ENCODE measurements around the gene TTLL11. TPM values are rescaled to one million over a fixed set of nuclear protein-coding genes. Genes with fewer than 3 reads are reported as not detected.

TTLL11 gene
- total RNA-seq, 1 donor, result 6.2 TPM

DNA sequence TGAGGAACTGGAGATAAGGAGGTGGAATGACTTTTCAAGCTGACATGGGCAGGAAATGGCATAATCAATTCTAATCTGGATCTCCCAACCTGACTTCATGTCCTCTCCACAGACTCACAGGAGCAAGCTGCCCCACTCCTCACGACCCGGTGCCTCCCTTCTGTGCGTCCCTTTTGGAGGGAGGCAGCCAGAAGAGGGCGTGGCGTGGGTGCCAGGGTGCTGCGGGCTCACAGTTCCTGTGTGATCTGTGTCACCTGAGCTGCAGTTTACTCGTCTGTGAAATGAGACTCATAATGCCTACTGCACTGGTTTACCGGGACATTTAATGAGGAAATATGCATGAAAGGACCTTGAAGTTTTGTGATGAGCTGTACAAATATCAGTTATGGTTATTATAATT, 234.3 kb downstream of the TTLL11 start:
- TF ChIP-seq, protein P1, sequence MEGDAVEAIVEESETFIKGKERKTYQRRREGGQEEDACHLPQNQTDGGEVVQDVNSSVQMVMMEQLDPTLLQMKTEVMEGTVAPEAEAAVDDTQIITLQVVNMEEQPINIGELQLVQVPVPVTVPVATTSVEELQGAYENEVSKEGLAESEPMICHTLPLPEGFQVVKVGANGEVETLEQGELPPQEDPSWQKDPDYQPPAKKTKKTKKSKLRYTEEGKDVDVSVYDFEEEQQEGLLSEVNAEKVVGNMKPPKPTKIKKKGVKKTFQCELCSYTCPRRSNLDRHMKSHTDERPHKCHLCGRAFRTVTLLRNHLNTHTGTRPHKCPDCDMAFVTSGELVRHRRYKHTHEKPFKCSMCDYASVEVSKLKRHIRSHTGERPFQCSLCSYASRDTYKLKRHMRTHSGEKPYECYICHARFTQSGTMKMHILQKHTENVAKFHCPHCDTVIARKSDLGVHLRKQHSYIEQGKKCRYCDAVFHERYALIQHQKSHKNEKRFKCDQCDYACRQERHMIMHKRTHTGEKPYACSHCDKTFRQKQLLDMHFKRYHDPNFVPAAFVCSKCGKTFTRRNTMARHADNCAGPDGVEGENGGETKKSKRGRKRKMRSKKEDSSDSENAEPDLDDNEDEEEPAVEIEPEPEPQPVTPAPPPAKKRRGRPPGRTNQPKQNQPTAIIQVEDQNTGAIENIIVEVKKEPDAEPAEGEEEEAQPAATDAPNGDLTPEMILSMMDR (IDR thresholded peaks at IDR 0.05; ENCODE audit: extremely low read depth, low read depth, low read length), result no peak
- Histone ChIP-seq H3K9me3 (ENCODE audit: low read depth, low read length) (no peaks in the 10 kb centered on the region), H2AFZ (ENCODE audit: low read length) (no peak overlapping the region)

GRCh38 chr9:121857928-121858327, 235.2 kb downstream of the TTLL11 start:
- no peak for DNase-seq (ENCODE audit: insufficient read length, low spot score, missing footprints)
- H3K27me3 ChIP-seq (ENCODE audit: insufficient read depth, low read length), result no peaks in the 10 kb centered on the region
- H3K4me1 ChIP-seq (ENCODE audit: insufficient read depth, low read length), result peaks cover 11% of the 10 kb centered on the region
- H3K27ac ChIP-seq (ENCODE audit: low read depth, low read length), result no peak overlapping the region
- no peaks in the 10 kb centered on the region for H3K36me3 ChIP-seq (ENCODE audit: insufficient read depth, low read length)
- TF ChIP-seq, protein P1 (IDR thresholded peaks at IDR 0.05; ENCODE audit: extremely low read depth, low read depth, low read length), result no peak
- H3K79me2 ChIP-seq (ENCODE audit: insufficient read depth, low read length), result no peaks in the 10 kb centered on the region
- no peak overlapping the region for H3K4me2 ChIP-seq (ENCODE audit: insufficient read depth, low read length)
- no peaks in the 10 kb centered on the region for H4K20me1 ChIP-seq (ENCODE audit: insufficient read depth, low read length)
- no peak overlapping the region for H3K4me3 ChIP-seq (ENCODE audit: insufficient read depth, low read length)
- no peaks in the 10 kb centered on the region for H3K9me3 ChIP-seq (ENCODE audit: low read depth, low read length)
- no peak overlapping the region for H2AFZ ChIP-seq (ENCODE audit: low read length)

More for the DNA sequence above, 234.3 kb downstream of the TTLL11 start:
- no peaks in the 10 kb centered on the region for H3K27me3 ChIP-seq (ENCODE audit: insufficient read depth, low read length)
- no peaks in the 10 kb centered on the region for H3K79me2 ChIP-seq (ENCODE audit: insufficient read depth, low read length)
- H4K20me1 ChIP-seq (ENCODE audit: insufficient read depth, low read length), result no peaks in the 10 kb centered on the region
- H3K4me2 ChIP-seq (ENCODE audit: insufficient read depth, low read length), result no peak overlapping the region
- H3K4me3 ChIP-seq (ENCODE audit: insufficient read depth, low read length), result no peak overlapping the region
- H3K4me1 ChIP-seq (ENCODE audit: insufficient read depth, low read length), result peaks cover 15% of the 10 kb centered on the region
- H3K27ac ChIP-seq (ENCODE audit: low read depth, low read length), result no peak overlapping the region
- no peaks in the 10 kb centered on the region for H3K36me3 ChIP-seq (ENCODE audit: insufficient read depth, low read length)
- no peak for DNase-seq (ENCODE audit: insufficient read length, low spot score, missing footprints)

- TF ChIP-seq, protein P1 (IDR thresholded peaks at IDR 0.05; ENCODE audit: extremely low read depth, low read depth, low read length), result no peak
- no peak overlapping the region for H3K4me2 ChIP-seq (ENCODE audit: insufficient read depth, low read length)
- no peaks in the 10 kb centered on the region for H3K79me2 ChIP-seq (ENCODE audit: insufficient read depth, low read length)
- H3K27ac ChIP-seq (ENCODE audit: low read depth, low read length), result no peak overlapping the region
- no peak overlapping the region for H3K4me3 ChIP-seq (ENCODE audit: insufficient read depth, low read length)
- no peaks in the 10 kb centered on the region for H3K36me3 ChIP-seq (ENCODE audit: insufficient read depth, low read length)
- no peaks in the 10 kb centered on the region for H3K9me3 ChIP-seq (ENCODE audit: low read depth, low read length)
- no peak for DNase-seq (ENCODE audit: insufficient read length, low spot score, missing footprints)
- no peak overlapping the region for H2AFZ ChIP-seq (ENCODE audit: low read length)
- H3K27me3 ChIP-seq (ENCODE audit: insufficient read depth, low read length), result no peaks in the 10 kb centered on the region
- peaks cover 2% of the 10 kb centered on the region for H3K4me1 ChIP-seq (ENCODE audit: insufficient read depth, low read length)
- no peaks in the 10 kb centered on the region for H4K20me1 ChIP-seq (ENCODE audit: insufficient read depth, low read length)
These were observed 237.6 kb downstream of the TTLL11 start for GRCh38 chr9:121855476-121855875.

DNA sequence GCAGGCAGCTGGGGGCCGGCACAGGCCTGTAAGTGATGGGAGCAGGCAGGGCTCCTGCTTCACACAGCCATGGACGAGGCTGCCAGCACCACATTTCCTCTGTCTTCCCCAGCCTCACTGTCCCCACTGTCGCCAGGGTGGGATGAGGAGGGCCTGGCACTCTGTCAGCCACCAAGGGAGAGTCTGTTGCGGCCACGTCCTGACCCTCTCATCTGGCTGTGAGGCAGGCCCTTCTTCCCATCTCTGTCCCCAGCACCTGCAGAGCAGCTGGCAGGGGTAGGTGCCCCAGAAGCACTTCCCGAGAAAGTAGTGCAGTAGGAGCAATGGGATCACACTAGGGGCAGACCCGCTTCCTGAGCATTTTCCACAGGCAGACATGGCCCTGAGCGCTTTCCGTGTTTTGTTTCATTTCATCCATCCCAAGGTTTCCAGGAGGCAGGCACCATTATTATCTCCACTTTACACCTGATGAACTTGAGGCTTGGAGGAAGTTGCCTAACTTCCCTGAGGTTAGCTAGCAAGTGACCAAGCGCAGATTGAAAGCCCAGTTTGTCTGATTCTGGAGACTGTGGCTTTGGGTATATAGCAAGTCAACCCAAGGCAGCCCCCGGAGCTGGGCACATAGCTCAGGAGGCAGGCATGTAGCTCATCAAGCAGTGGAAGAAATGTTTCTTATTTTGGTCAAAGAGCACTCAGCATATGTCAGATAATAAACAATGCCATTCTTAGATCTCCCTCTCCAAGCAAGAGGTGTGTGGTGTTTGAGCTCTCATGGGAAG, 239.3 kb downstream of the TTLL11 start:
- no peaks in the 10 kb centered on the region for H3K36me3 ChIP-seq (ENCODE audit: insufficient read depth, low read length)
- no peak overlapping the region for H2AFZ ChIP-seq (ENCODE audit: low read length)
- H3K4me1 ChIP-seq (ENCODE audit: insufficient read depth, low read length), result no peaks in the 10 kb centered on the region
- no peak overlapping the region for H3K27ac ChIP-seq (ENCODE audit: low read depth, low read length)
- H3K79me2 ChIP-seq (ENCODE audit: insufficient read depth, low read length), result no peaks in the 10 kb centered on the region
- no peak overlapping the region for H3K4me2 ChIP-seq (ENCODE audit: insufficient read depth, low read length)
- TF ChIP-seq, protein P1 (IDR thresholded peaks at IDR 0.05; ENCODE audit: extremely low read depth, low read depth, low read length), result no peak
- H3K9me3 ChIP-seq (ENCODE audit: low read depth, low read length), result no peaks in the 10 kb centered on the region
- no peak overlapping the region for H3K4me3 ChIP-seq (ENCODE audit: insufficient read depth, low read length)
- no peak for DNase-seq (ENCODE audit: insufficient read length, low spot score, missing footprints)
- H3K27me3 ChIP-seq (ENCODE audit: insufficient read depth, low read length), result no peaks in the 10 kb centered on the region
- no peaks in the 10 kb centered on the region for H4K20me1 ChIP-seq (ENCODE audit: insufficient read depth, low read length)
